ENCODE measurements around the gene MPO. TPM values are rescaled to one million over a fixed set of nuclear protein-coding genes. Genes with fewer than 3 reads are reported as not detected.

Gene MPO
- total RNA-seq, 1 experiment from 2014 or later = 0.19 TPM

DNA sequence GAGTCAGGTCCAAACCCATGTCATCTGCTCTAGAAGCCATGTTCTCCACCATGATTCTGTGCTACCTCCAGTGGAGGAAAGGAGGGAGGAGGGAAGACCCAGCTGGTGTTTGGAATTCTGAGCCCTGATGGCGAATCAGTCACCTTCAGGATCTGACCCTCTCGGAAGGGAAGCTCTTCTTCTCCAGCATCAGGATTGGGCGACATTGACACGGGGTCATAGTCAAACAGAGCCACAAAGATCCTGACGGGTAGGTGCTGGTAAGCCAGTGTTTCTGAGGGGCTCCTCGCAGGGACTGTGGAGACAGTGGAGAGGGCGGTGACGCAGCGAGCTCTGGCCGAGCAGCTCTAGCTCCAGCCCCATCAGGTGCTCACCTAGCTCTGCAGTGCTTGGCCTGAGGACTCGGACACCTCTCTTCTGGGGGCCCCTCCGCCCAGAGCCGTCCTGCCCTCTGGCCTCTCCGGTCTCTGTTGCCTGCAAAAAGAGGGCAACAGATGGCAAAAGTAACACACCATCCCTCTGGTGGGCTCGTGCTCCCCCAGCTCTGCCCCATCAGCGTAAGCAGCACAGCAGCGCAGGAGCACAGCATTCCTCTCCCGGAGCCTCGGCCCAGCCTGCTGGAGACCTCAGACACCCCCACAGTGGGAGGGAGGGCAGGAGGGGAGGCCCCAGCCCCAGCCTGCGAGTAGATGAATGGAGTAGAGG, 26.9 kb upstream of the MPO start:
- POLR2A ChIA-PET = no interaction called here
- no peak overlapping the region for H3K4me3 Mint-ChIP-seq (ENCODE audit: unreplicated experiment)
- no peaks in the 10 kb centered on the region for H3K4me1 Mint-ChIP-seq (ENCODE audit: insufficient read depth, unreplicated experiment)
- no TSS peak for BruUV-seq (replicated peaks)
- H3K27me3 Mint-ChIP-seq (ENCODE audit: insufficient read depth, unreplicated experiment) = peaks cover 30% of the 10 kb centered on the region
- H3K9me3 Mint-ChIP-seq (ENCODE audit: unreplicated experiment) = no peaks in the 10 kb centered on the region
- no peak for DNase-seq (ENCODE audit: unreplicated experiment)
- TF ChIP-seq, protein P1, sequence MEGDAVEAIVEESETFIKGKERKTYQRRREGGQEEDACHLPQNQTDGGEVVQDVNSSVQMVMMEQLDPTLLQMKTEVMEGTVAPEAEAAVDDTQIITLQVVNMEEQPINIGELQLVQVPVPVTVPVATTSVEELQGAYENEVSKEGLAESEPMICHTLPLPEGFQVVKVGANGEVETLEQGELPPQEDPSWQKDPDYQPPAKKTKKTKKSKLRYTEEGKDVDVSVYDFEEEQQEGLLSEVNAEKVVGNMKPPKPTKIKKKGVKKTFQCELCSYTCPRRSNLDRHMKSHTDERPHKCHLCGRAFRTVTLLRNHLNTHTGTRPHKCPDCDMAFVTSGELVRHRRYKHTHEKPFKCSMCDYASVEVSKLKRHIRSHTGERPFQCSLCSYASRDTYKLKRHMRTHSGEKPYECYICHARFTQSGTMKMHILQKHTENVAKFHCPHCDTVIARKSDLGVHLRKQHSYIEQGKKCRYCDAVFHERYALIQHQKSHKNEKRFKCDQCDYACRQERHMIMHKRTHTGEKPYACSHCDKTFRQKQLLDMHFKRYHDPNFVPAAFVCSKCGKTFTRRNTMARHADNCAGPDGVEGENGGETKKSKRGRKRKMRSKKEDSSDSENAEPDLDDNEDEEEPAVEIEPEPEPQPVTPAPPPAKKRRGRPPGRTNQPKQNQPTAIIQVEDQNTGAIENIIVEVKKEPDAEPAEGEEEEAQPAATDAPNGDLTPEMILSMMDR (IDR thresholded peaks at IDR 0.05; ENCODE audit: unreplicated experiment) = no peak
- no peak overlapping the region for H3K27ac Mint-ChIP-seq (ENCODE audit: low read depth, unreplicated experiment)
- no peaks in the 10 kb centered on the region for H3K36me3 Mint-ChIP-seq (ENCODE audit: insufficient read depth, unreplicated experiment)
- intact Hi-C loops (cut with micrococcal nuclease) = no loop called here
- CTCF ChIA-PET = interaction anchor here (0.6 to 1.3 kb wide), 5 partner anchors 8 to 703 kb away, joined by 3 read pairs; partner anchors contain the start of gene MKS1

DNA sequence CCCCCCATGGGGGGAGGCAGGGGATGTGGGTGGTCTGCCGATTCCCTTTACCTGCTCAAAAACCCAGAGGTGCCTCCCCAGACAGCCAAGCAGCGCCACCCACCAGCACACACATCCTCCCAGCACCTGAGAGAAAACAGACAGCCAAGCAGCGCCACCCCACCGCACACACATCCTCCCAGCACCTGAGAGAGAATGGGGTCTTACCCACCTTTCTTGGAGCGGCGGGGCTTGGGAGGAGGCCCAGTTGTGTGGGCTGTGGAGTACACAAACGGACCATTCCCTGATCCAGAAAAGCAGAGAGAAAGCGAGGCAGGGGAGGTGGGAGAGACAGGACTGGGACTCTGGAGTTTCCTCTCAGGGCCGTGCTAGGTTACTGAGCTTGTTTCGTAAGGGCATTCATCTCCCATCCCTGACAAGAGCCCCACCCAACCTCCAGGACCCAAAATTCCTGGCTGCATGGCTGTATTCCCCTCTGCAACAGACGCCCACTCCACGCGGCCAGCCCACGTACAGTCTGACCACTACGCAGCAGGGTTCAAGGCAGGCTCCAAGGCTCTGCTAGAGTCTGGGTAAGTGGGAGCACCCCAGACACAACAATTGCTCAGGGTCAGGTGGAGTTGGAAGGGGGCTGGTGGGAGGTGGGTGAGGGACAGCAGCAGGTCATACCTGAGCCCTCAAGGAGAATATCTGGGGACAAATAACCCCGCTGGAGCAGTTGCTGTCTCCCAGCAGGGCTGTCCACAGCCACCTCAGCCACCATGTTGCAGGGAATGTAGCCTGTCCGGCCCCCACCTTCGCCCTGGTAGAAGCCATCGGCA, 25.6 kb upstream of the MPO start:
- TF ChIP-seq, protein P1 (IDR thresholded peaks at IDR 0.05; ENCODE audit: unreplicated experiment) = no peak
- no peak for DNase-seq (ENCODE audit: unreplicated experiment)
- Mint-ChIP-seq H3K27me3 (ENCODE audit: insufficient read depth, unreplicated experiment) (peaks cover 31% of the 10 kb centered on the region), H3K4me1 (ENCODE audit: insufficient read depth, unreplicated experiment) (no peaks in the 10 kb centered on the region), H3K4me3 (ENCODE audit: unreplicated experiment) (no peak overlapping the region), H3K36me3 (ENCODE audit: insufficient read depth, unreplicated experiment) (no peaks in the 10 kb centered on the region), H3K27ac (ENCODE audit: low read depth, unreplicated experiment) (no peak overlapping the region), H3K9me3 (ENCODE audit: unreplicated experiment) (no peaks in the 10 kb centered on the region)
- ChIA-PET POLR2A (no interaction called here), CTCF (interaction anchor here (0.5 to 1.4 kb wide), 2 partner anchors 11 to 177 kb away, joined by 4 to 5 read pairs; no protein-coding TSS in a partner anchor)
- BruUV-seq (replicated peaks) = no TSS peak
- intact Hi-C loops (cut with micrococcal nuclease) = no loop called here

DNA sequence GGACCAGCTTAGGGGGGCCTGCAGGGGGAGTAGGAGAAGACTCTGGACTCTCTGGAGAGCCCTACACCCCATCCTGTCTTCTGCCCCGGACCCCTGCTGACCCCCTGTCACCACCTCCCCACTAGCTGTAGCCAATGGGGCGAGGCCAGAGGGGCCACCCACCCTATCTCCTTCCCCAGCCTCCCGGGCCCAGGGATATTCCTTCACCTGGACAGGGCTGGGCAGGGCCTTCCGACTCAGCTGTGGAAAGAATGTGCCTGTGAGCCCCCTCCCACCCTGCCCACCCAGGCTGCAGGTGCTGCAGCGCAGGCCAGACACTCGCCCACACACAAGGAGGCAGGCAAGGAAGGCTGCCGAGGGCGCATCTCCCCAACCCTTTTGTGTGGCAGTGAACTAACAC, 24.9 kb upstream of the MPO start:
- BruUV-seq (replicated peaks) = no TSS peak
- POLR2A ChIA-PET = no interaction called here
- H3K27me3 Mint-ChIP-seq (ENCODE audit: insufficient read depth, unreplicated experiment) = peaks cover 38% of the 10 kb centered on the region
- CTCF ChIA-PET = interaction anchor here (0.5 to 1.6 kb wide), 4 partner anchors 11 to 177 kb away, joined by 3 to 5 read pairs (median 4); no protein-coding TSS in a partner anchor
- TF ChIP-seq, protein P1 (IDR thresholded peaks at IDR 0.05; ENCODE audit: unreplicated experiment) = no peak
- H3K9me3 Mint-ChIP-seq (ENCODE audit: unreplicated experiment) = no peaks in the 10 kb centered on the region
- H3K27ac Mint-ChIP-seq (ENCODE audit: low read depth, unreplicated experiment) = no peak overlapping the region
- intact Hi-C loops (cut with micrococcal nuclease) = no loop called here
- no peaks in the 10 kb centered on the region for H3K36me3 Mint-ChIP-seq (ENCODE audit: insufficient read depth, unreplicated experiment)
- DNase-seq (ENCODE audit: unreplicated experiment) = no peak
- H3K4me1 Mint-ChIP-seq (ENCODE audit: insufficient read depth, unreplicated experiment) = no peaks in the 10 kb centered on the region
- no peak overlapping the region for H3K4me3 Mint-ChIP-seq (ENCODE audit: unreplicated experiment)

DNA sequence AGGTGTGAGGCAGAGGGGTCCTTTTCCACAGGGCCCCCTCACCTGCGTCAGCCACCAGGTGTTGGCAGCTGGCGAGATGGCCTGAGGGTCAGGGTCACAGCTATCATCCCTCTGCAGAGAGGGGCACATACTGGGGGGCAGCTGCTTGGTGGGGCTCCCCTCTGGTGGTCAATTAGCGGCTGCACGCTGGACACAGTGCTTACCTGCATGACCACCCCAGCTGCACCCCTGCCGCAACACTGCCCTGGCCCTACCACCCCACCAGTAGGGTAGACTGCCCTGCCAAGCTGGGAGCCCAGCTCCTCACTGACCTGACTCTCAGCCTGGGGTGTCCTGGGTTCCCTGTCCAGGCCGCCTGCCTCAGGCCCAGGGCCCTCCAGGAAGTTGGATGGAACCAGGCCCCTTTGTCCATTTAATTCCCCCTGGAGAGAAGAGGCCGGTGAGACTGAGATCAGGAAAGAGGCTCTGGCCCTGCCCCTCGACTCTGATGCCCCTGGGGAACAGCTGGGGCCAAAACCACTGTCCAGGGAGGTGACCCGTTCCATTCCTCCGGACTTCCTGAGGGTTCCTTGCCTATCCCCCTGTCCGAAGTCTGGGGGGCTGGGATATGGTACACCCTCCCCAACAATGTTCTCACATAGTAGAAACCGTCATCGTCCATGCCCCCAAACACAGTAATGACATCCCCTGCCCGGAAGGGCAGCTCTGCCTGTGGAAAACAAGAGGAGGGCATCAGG, 24.2 kb upstream of the MPO start:
- no TSS peak for BruUV-seq (replicated peaks)
- Mint-ChIP-seq H3K36me3 (ENCODE audit: insufficient read depth, unreplicated experiment) (no peaks in the 10 kb centered on the region), H3K9me3 (ENCODE audit: unreplicated experiment) (no peaks in the 10 kb centered on the region), H3K4me3 (ENCODE audit: unreplicated experiment) (no peak overlapping the region), H3K27ac (ENCODE audit: low read depth, unreplicated experiment) (no peak overlapping the region), H3K27me3 (ENCODE audit: insufficient read depth, unreplicated experiment) (peaks cover 45% of the 10 kb centered on the region), H3K4me1 (ENCODE audit: insufficient read depth, unreplicated experiment) (no peaks in the 10 kb centered on the region)
- DNase-seq (ENCODE audit: unreplicated experiment) = no peak
- intact Hi-C loops (cut with micrococcal nuclease) = loop anchor here (1.0 kb wide), 1 partner anchor 142 kb away; no protein-coding TSS in a partner anchor
- ChIA-PET CTCF (interaction anchor here (1.2 to 2.4 kb wide), 5 partner anchors 12 to 162 kb away, joined by 3 to 20 read pairs (median 4); no protein-coding TSS in a partner anchor), POLR2A (no interaction called here)
- TF ChIP-seq, protein P1 (IDR thresholded peaks at IDR 0.05; ENCODE audit: unreplicated experiment) = no peak

Data from MCF 10A (cell line).